SK-N-SH (cell line): Measurements from ENCODE around the gene FADS3. TPM values are rescaled to one million over a fixed set of nuclear protein-coding genes. Genes with fewer than 3 reads are reported as not detected.

Source experiments
- CTCF ChIA-PET: fragments of 300-600, 350-600 bp; formaldehyde crosslinking; extraction: SDS; loops from one replicate; lab custom pipeline; 2021; lab: Yijun Ruan, JAX
- POLR2A ChIA-PET: fragments of 350-600 bp; sonication (Branson Sonifier 250); formaldehyde crosslinking; extraction: SDS; loops from one replicate; lab custom pipeline; 2020; ENCODE audit warnings: antibody characterized with exemption, inconsistent platforms; lab: Yijun Ruan, JAX
- DNase-seq: peaks from one replicate; pipeline ENCODE4 v3.0.0; 2012
- H2AFZ ChIP-seq: fragments of 200-600 bp; sonication (generic); 2 replicates; pipeline ENCODE4 v1.8.1; 2016; ENCODE audit warnings: antibody characterized with exemption, mild to moderate bottlenecking, low read depth
- H3F3A ChIP-seq: fragments of 200-600 bp; sonication (generic); replicated peaks from 2 replicates; pipeline ENCODE3; 2016; ENCODE audit warnings: antibody characterized with exemption, mild to moderate bottlenecking; ENCODE audit not compliant: insufficient read depth
- H3K27ac ChIP-seq, 2 experiments: fragments of 200-500 bp in 1 of 2; fragments of 200-600 bp in 1 of 2; sonication (Bioruptor generic) in 1 of 2; sonication (generic), shearing (Covaris generic) in 1 of 2; 2 replicates each; pipeline versions ENCODE4 v1.5.1 to v1.6.1; 2014 to 2016; ENCODE audit warnings: low read depth in 2 of 2, inconsistent platforms in 1 of 2, low read length in 1 of 2, mild to moderate bottlenecking in 1 of 2, mixed read lengths in 1 of 2
- H3K27me3 ChIP-seq: fragments of 200-600 bp; sonication (generic), shearing (Covaris generic); 2 replicates; pipeline ENCODE4 v1.6.1; 2016; ENCODE audit warnings: mixed run types; ENCODE audit not compliant: insufficient read depth
- H3K36me3 ChIP-seq, 2 experiments: fragments of 200-500 bp in 1 of 2; fragments of 200-600 bp in 1 of 2; sonication (Bioruptor generic) in 1 of 2; sonication (generic) in 1 of 2; replicated peaks in 1 of 2; 2 replicates each; pipeline versions ENCODE3 to v1.5.1; 2014 to 2016; ENCODE audit warnings: low read length in 1 of 2, mild to moderate bottlenecking in 1 of 2; ENCODE audit not compliant: insufficient read depth in 2 of 2, control insufficient read depth in 1 of 2
- H3K4me1 ChIP-seq, 2 experiments: fragments of 200-500 bp in 1 of 2; fragments of 200-600 bp in 1 of 2; sonication (Bioruptor generic) in 1 of 2; sonication (generic), shearing (Covaris generic) in 1 of 2; 2 replicates each; pipeline versions ENCODE4 v1.5.1 to v1.6.1; 2014 to 2016; ENCODE audit warnings: low read depth in 1 of 2, low read length in 1 of 2, mixed run types in 1 of 2; ENCODE audit not compliant: insufficient read depth in 2 of 2, control insufficient read depth in 1 of 2
- H3K4me2 ChIP-seq: fragments of 200-600 bp; sonication (generic), shearing (Covaris generic); 2 replicates; pipeline ENCODE4 v1.6.1; 2017; ENCODE audit warnings: mixed run types
- H3K4me3 ChIP-seq, 2 experiments: fragments of 200-500 bp in 1 of 2; fragments of 200-600 bp in 1 of 2; sonication (Bioruptor generic) in 1 of 2; sonication (generic), shearing (Covaris generic) in 1 of 2; 2 replicates each; pipeline versions ENCODE4 v1.5.1 to v1.8.1; 2014 to 2016; ENCODE audit warnings: low read depth in 2 of 2, inconsistent platforms in 1 of 2, low read length in 1 of 2, mild to moderate bottlenecking in 1 of 2, mixed read lengths in 1 of 2, moderate library complexity in 1 of 2
- H3K79me2 ChIP-seq: fragments of 200-600 bp; sonication (generic); 2 replicates; pipeline ENCODE4 v1.8.1; 2017; ENCODE audit warnings: mild to moderate bottlenecking; ENCODE audit not compliant: insufficient read depth
- H3K9ac ChIP-seq: fragments of 200-600 bp; sonication (generic); 2 replicates; pipeline ENCODE4 v1.6.1; 2017; ENCODE audit warnings: mixed run types
- H3K9me2 ChIP-seq: fragments of 200-600 bp; sonication (generic); 2 replicates; pipeline ENCODE4 v1.6.1; 2017; ENCODE audit warnings: mixed run types
- H3K9me3 ChIP-seq: fragments of 200-600 bp; sonication (generic); 2 replicates; pipeline ENCODE4 v1.6.1; 2017; ENCODE audit warnings: mixed run types, mild to moderate bottlenecking, moderate library complexity
- H4K20me1 ChIP-seq: fragments of 200-600 bp; sonication (generic); 2 replicates; pipeline ENCODE4 v1.6.1; 2017; ENCODE audit warnings: mild to moderate bottlenecking, mixed run types; ENCODE audit not compliant: insufficient read depth
- ELF1 ChIP-seq: IDR thresholded peaks from 2 replicates; pipeline ENCODE4 v1.4.0; 2012
- EZH2phosphoT487 ChIP-seq: fragments of 200-600 bp; sonication (generic); IDR thresholded peaks from 2 replicates; pipeline ENCODE4 v1.6.1; 2017; ENCODE audit warnings: low read depth, mixed run types, mild to moderate bottlenecking, antibody characterized with exemption, moderate library complexity, borderline replicate concordance
- FOXJ3 ChIP-seq: sonication (generic); formaldehyde crosslinking; IDR thresholded peaks from 2 replicates; pipeline ENCODE4 v1.5.1; 2020; ENCODE audit warnings: mild to moderate bottlenecking, missing genetic modification reagents
- GABPA ChIP-seq: IDR thresholded peaks from 2 replicates; pipeline ENCODE4 v1.4.0; 2012; ENCODE audit warnings: low read depth, mild to moderate bottlenecking
- GATA2 ChIP-seq: sonication (generic); formaldehyde crosslinking; IDR thresholded peaks from 2 replicates; pipeline ENCODE4 v1.5.0; 2020; ENCODE audit warnings: mild to moderate bottlenecking, missing genetic modification reagents
- IRF3 ChIP-seq: fragments of 150-350 bp; IDR thresholded peaks from 2 replicates; pipeline ENCODE4 v1.6.1; 2016; ENCODE audit warnings: mild to moderate bottlenecking, low read depth, low read length
- JUND ChIP-seq: IDR thresholded peaks from 2 replicates; pipeline ENCODE4 v1.4.0; 2012
- MEF2A ChIP-seq: IDR thresholded peaks from 2 replicates; pipeline ENCODE4 v1.4.0; 2012; ENCODE audit warnings: low read depth, borderline replicate concordance
- NFIC ChIP-seq: IDR thresholded peaks from 2 replicates; pipeline ENCODE4 v1.4.0; 2012; ENCODE audit warnings: borderline replicate concordance
- NRF1 ChIP-seq: IDR thresholded peaks from 2 replicates; pipeline ENCODE4 v1.6.1; 2012; ENCODE audit warnings: low read depth, mild to moderate bottlenecking, low read length
- PBX3 ChIP-seq: IDR thresholded peaks from 2 replicates; pipeline ENCODE4; 2012
- RXRA ChIP-seq: IDR thresholded peaks from 2 replicates; pipeline ENCODE4 v1.4.0; 2012; ENCODE audit warnings: low read depth, mild to moderate bottlenecking, borderline replicate concordance
- SIN3A ChIP-seq: IDR thresholded peaks from 2 replicates; pipeline ENCODE4 v1.6.1; 2012; ENCODE audit warnings: low read depth, mild to moderate bottlenecking, low read length, moderate library complexity, borderline replicate concordance
- SMC3 ChIP-seq: IDR thresholded peaks from 2 replicates; pipeline ENCODE4 v1.6.1; 2012; ENCODE audit warnings: low read depth, low read length, improper control_type of control experiment
- TCF12 ChIP-seq: IDR thresholded peaks from 2 replicates; pipeline ENCODE4 v1.4.0; 2012
- TEAD4 ChIP-seq: IDR thresholded peaks from 2 replicates; pipeline ENCODE4 v1.4.0; 2012; ENCODE audit warnings: mild to moderate bottlenecking, borderline replicate concordance; ENCODE audit not compliant: insufficient read depth
- USF2 ChIP-seq: fragments of 150-350 bp; IDR thresholded peaks from 2 replicates; pipeline ENCODE4 v1.6.1; 2017; ENCODE audit warnings: antibody characterized with exemption, low read length, low read depth, borderline replicate concordance
- YY1 ChIP-seq: IDR thresholded peaks from 2 replicates; pipeline ENCODE4 v1.4.0; 2012; ENCODE audit warnings: low read depth, mild to moderate bottlenecking
- WGBS: methylation state at CpG from one replicate; pipeline ENCODE4 v1.1.6; 2017; ENCODE audit warnings: low lambda C conversion rate; 5-methylcytosine and 5-hydroxymethylcytosine counted together
- polyA plus RNA-seq, 3 experiments: library from polyadenylated mRNA; depleted of rRNA; stranded (reverse); fragments of >200 nt; gene quantifications; 2 replicates each; pipeline ENCODE4 v1.2.3, GENCODE V29; 2012
- TF ChIP-seq, protein P1 (sequence below): IDR thresholded peaks from 2 replicates; pipeline ENCODE4 v1.4.0; 2012; ENCODE audit warnings: low read depth, borderline replicate concordance
- TF ChIP-seq, protein P2 (sequence below): IDR thresholded peaks from 2 replicates; pipeline ENCODE4 v1.4.0; 2012; ENCODE audit warnings: low read depth, borderline replicate concordance

The FADS3 gene
- polyA plus RNA-seq, 1 of the 3 experiments (the other 2 are of a cell fraction), result 93.3 TPM

DNA sequence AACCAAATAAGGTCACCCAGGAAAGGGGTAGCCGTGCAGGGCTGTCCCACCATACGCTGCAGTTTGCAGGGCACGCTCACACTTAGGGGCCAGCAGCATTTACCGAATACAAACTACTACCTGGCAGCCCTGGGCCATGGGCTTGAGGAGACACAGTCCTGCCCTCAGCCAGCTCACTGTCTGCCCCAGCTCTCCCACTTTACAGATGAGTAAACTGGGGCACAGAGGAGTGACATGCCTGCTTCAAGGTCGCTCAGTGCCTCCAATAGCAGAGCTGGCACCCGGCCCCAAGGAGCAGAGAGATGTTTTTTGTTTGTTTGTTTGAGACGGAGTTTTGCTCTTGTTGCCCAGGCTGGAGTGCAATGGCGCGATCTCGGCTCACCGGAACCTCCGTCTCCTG lies 2.8 kb downstream of the FADS3 start:
- Histone ChIP-seq H3K27me3 (no peaks in the 10 kb centered on the region), H3K79me2 (peaks cover 47% of the 10 kb centered on the region), H3K4me2 (peak overlapping the region; percentile 8; the same call in 1 of the 2 replicates), H3K4me1 (peaks cover 7 to 14% of the 10 kb centered on the region in 2 experiments; a peak in 3 of 4 replicates), H3K27ac (peak overlapping the region in 1 of 2 experiments; percentile 52; a peak in 2 of 4 replicates), H3K9me3 (no peaks in the 10 kb centered on the region), H3K9ac (0 out of 2 replicates have a peak overlapping the region, but pooled peaks have one; percentile 21), H2AFZ (no peak overlapping the region), H3K9me2 (no peaks in the 10 kb centered on the region), H4K20me1 (peaks cover 2% of the 10 kb centered on the region; the same call in 1 of the 2 replicates), H3F3A (peaks cover 31% of the 10 kb centered on the region), H3K4me3 (peak overlapping the region in 1 of 2 experiments; percentile 19; a peak in 1 of 4 replicates)
- ChIA-PET CTCF (interaction anchor here (0.6 to 6.9 kb wide), 4 partner anchors 9 to 220 kb away, joined by 3 to 64 read pairs (median 14); no protein-coding TSS in a partner anchor), POLR2A (interaction anchor here (0.5 kb wide), 1 partner anchor 238 kb away, joined by 3 read pairs; no protein-coding TSS in a partner anchor)
- DNase-seq, result no peak
- TF ChIP-seq RXRA, result no peak
- no peak for TF ChIP-seq NRF1
- no peak for TF ChIP-seq TCF12
- TF ChIP-seq USF2, result no peak
- no peak for TF ChIP-seq MEF2A
- TF ChIP-seq YY1, result no peak
- no peak for TF ChIP-seq NFIC
- no peak for TF ChIP-seq GATA2 (CRISPR knock-in tag)
- TF ChIP-seq, protein P1, sequence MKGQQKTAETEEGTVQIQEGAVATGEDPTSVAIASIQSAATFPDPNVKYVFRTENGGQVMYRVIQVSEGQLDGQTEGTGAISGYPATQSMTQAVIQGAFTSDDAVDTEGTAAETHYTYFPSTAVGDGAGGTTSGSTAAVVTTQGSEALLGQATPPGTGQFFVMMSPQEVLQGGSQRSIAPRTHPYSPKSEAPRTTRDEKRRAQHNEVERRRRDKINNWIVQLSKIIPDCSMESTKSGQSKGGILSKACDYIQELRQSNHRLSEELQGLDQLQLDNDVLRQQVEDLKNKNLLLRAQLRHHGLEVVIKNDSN, result no peak
- TF ChIP-seq IRF3, result no peak
- TF ChIP-seq GABPA, result no peak
- no peak for TF ChIP-seq TEAD4
- no peak for TF ChIP-seq ELF1
- no peak for TF ChIP-seq EZH2phosphoT487
- no peak for TF ChIP-seq FOXJ3 (CRISPR knock-in tag)
- TF ChIP-seq SMC3, result no peak
- TF ChIP-seq, protein P2, sequence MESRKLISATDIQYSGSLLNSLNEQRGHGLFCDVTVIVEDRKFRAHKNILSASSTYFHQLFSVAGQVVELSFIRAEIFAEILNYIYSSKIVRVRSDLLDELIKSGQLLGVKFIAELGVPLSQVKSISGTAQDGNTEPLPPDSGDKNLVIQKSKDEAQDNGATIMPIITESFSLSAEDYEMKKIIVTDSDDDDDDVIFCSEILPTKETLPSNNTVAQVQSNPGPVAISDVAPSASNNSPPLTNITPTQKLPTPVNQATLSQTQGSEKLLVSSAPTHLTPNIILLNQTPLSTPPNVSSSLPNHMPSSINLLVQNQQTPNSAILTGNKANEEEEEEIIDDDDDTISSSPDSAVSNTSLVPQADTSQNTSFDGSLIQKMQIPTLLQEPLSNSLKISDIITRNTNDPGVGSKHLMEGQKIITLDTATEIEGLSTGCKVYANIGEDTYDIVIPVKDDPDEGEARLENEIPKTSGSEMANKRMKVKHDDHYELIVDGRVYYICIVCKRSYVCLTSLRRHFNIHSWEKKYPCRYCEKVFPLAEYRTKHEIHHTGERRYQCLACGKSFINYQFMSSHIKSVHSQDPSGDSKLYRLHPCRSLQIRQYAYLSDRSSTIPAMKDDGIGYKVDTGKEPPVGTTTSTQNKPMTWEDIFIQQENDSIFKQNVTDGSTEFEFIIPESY, result no peak
- no peak for TF ChIP-seq SIN3A
- no peak for TF ChIP-seq JUND
- no peak for TF ChIP-seq PBX3
- TF ChIP-seq, all 33 proteins: peak for 0
- H3K36me3 ChIP-seq, result no peaks in the 10 kb centered on the region
- 84% methylated on average over 9 of the region's 12 CpGs for WGBS
